ENCODE results near the gene NR6A1.

NR6A1 gene

DNA sequence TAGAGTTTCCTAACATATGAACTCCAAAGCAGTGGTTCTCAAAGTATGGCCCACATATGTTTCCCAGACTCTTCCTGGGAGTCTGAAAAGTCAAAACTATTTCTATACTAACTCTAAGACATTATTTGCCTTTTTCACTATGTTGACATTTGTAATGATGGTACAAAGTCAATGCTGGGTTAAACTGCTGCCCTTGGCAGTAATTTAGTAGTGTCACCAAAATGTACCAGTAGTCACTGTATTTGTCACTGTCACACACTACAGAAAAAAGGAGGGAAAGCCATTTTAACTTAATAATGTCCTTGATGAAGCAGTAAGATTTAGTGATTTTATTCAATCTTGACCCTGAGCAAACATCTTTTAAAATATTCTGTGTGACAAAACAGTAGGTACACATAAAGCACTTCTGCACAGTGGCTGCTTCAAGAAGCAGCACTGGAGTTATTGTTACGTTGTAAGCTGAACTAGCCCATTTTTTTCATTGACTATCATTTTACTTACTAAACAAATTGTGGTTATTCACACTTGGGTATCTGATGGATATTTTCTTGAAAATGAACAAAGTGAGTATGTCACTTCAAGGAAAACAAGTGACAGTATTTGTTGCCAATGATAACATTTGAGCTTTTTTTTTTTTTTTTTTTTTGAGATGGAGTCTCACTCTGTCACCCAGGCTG lies 90.3 kb downstream of the NR6A1 start:
- no peak for DNase-seq

DNA sequence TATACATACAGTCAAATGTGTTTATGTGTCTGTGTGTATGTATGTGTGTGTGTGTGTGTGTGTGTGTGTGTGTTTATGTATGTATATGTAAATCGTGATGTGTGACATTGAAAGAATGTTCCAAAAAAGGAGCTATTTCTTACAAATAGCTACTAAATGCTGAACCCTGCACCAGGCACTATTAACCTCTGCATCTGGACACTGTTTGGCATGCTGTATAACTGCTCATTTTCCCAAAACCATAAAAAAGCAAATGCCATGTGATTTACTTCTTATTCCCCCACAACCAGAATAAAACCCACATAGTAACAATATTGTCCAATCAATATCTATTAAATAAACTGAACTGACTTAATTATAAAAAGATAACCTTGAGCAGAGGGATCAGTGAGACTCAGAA lies 91.1 kb downstream of the NR6A1 start:
- DNase-seq, result no peak

DNA sequence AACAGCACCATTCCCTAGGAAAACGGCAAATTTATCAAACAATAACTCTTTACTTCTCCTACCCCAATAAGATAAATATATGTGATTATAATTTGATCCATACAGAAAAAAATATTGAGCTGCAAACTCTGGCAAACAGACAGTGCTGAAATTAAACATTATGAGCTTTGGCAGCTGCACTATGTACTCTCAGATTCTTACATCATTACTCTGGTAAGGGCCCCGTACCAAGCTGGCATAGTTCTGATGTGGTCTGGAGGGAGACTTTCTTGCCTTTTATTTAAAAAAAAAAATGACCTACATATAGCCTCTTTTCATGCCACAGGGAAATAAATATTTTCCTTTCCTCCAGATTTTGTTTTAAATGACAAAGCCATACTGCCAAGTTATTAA lies 95.0 kb downstream of the NR6A1 start:
- DNase-seq, result no peak

GRCh38 chr9:124675261-124676158 lies 95.6 kb downstream of the NR6A1 start:
- no peak for DNase-seq

DNA sequence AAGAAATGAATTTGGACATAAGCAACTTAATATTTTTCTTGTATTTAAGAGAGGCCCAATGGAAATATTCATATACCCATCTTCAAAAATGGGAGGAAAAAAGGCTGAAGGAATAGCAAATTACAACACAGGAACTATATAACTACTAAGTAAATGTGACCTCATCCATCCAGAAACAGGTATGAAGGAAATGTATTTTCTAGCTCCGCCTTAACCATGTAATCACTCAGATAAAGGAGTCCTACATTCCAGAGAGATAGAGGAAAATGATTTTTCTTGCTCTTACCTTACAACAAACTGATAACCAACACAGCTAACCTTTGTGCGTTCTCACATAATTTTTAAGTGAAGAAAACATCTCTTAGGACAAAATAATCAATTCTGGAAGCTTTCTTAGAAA lies 96.5 kb downstream of the NR6A1 start:
- DNase-seq, result no peak

- DNase-seq, result no peak
Observed at GRCh38 chr9:124673063-124673462, 98.0 kb downstream of the NR6A1 start.

- DNase-seq, result no peak
Observed at GRCh38 chr9:124671861-124672260, 99.2 kb downstream of the NR6A1 start.

GRCh38 chr9:124666642-124667041 lies 104.5 kb downstream of the NR6A1 start:
- DNase-seq, result no peak

GRCh38 chr9:124665391-124666058 lies 105.6 kb downstream of the NR6A1 start:
- no peak for DNase-seq

GRCh38 chr9:124664143-124664542 lies 107.0 kb downstream of the NR6A1 start:
- DNase-seq, result no peak

GRCh38 chr9:124663046-124663961 lies 107.8 kb downstream of the NR6A1 start:
- no peak for DNase-seq

GRCh38 chr9:124662561-124662960 lies 108.5 kb downstream of the NR6A1 start:
- no peak for DNase-seq

GRCh38 chr9:124661271-124661670 lies 109.8 kb downstream of the NR6A1 start:
- no peak for DNase-seq

GRCh38 chr9:124660341-124660801 lies 110.7 kb downstream of the NR6A1 start:
- no peak for DNase-seq

- DNase-seq, result peak; percentile 9 to 30
Observed at GRCh38 chr9:124659099-124659659, 111.9 kb downstream of the NR6A1 start.

GRCh38 chr9:124658165-124659017 lies 112.7 kb downstream of the NR6A1 start:
- DNase-seq, result peak; percentile 6 to 27

DNA sequence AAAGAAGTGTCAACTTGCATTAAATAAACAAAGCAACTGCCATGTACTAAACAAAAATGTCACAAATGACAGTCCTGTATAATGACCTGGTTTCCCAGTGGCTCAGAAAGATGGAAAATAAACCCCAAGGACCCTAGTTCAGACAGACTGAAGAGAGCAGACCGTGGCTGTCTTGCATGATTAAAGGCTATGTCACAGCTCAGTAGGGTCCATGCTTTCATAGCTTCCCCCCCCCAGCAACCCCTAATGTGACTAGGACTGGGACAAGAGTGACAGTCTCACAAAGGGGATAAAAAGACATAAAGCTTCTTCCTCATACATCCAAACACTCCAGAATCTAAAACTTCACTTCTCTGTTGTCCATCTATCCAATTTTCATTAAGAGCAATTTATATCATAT lies 113.6 kb downstream of the NR6A1 start:
- DNase-seq, result no peak

- DNase-seq, result no peak
Observed at GRCh38 chr9:124654431-124654830, 116.7 kb downstream of the NR6A1 start.

- DNase-seq, result no peak
Observed at GRCh38 chr9:124652615-124653393, 118.3 kb downstream of the NR6A1 start.

- DNase-seq, result no peak
Observed at GRCh38 chr9:124652203-124652602, 118.9 kb downstream of the NR6A1 start.
